Measurements from ENCODE around the gene UNC5A.

UNC5A gene

GRCh38 chr5:176810081-176810597, at the start of gene UNC5A:
Gene UNC5A, plus strand, starts transcription at chr5:176810559. Its CDS starts 192 bp downstream, at chr5:176810751.
- Histone ChIP-seq H3K9me3 (ENCODE audit: control insufficient read depth, low read depth, low read length) (no peaks in the 10 kb centered on the region), H3K4me3 (ENCODE audit: low read length) (peak within 1 kb of the TSS; percentile 61), H3K4me1 (ENCODE audit: control insufficient read depth, low read depth, low read length) (peaks cover 19% of the 10 kb centered on the region), H3K9ac (ENCODE audit: low read length) (no peak within 1 kb of the TSS), H3K27me3 (ENCODE audit: control insufficient read depth, insufficient read depth, low read length) (peaks cover 74% of the 10 kb centered on the region), H3K27ac (ENCODE audit: low read length) (no peak within 1 kb of the TSS), H3K36me3 (ENCODE audit: control insufficient read depth, low read depth, low read length) (no peaks in the 10 kb centered on the region)

- H3K9ac ChIP-seq (ENCODE audit: low read length): no peak overlapping the region
- no peaks in the 10 kb centered on the region for H3K9me3 ChIP-seq (ENCODE audit: control insufficient read depth, low read depth, low read length)
- no peaks in the 10 kb centered on the region for H3K36me3 ChIP-seq (ENCODE audit: control insufficient read depth, low read depth, low read length)
- H3K27me3 ChIP-seq (ENCODE audit: control insufficient read depth, insufficient read depth, low read length): no peaks in the 10 kb centered on the region
- no peak overlapping the region for H3K27ac ChIP-seq (ENCODE audit: low read length)
- H3K4me1 ChIP-seq (ENCODE audit: control insufficient read depth, low read depth, low read length): no peaks in the 10 kb centered on the region
- no peak overlapping the region for H3K4me3 ChIP-seq (ENCODE audit: low read length)
Measured at GRCh38 chr5:176761755-176762154, 48.6 kb upstream of the UNC5A start.

- H3K4me3 ChIP-seq (ENCODE audit: low read length): no peak overlapping the region
- no peak overlapping the region for H3K9ac ChIP-seq (ENCODE audit: low read length)
- H3K4me1 ChIP-seq (ENCODE audit: control insufficient read depth, low read depth, low read length): no peaks in the 10 kb centered on the region
- no peaks in the 10 kb centered on the region for H3K36me3 ChIP-seq (ENCODE audit: control insufficient read depth, low read depth, low read length)
- H3K27ac ChIP-seq (ENCODE audit: low read length): no peak overlapping the region
- no peaks in the 10 kb centered on the region for H3K9me3 ChIP-seq (ENCODE audit: control insufficient read depth, low read depth, low read length)
- H3K27me3 ChIP-seq (ENCODE audit: control insufficient read depth, insufficient read depth, low read length): no peaks in the 10 kb centered on the region
Measured at GRCh38 chr5:176762489-176762888, 47.9 kb upstream of the UNC5A start.

GRCh38 chr5:176765687-176766086, 44.7 kb upstream of the UNC5A start:
- Histone ChIP-seq H3K4me1 (ENCODE audit: control insufficient read depth, low read depth, low read length) (no peaks in the 10 kb centered on the region), H3K27me3 (ENCODE audit: control insufficient read depth, insufficient read depth, low read length) (no peaks in the 10 kb centered on the region), H3K9ac (ENCODE audit: low read length) (no peak overlapping the region)

GRCh38 chr5:176768174-176768970, 42.0 kb upstream of the UNC5A start:
- no peak overlapping the region for H3K4me3 ChIP-seq (ENCODE audit: low read length)

More at GRCh38 chr5:176765687-176766086, 44.7 kb upstream of the UNC5A start:
- no peak overlapping the region for H3K4me3 ChIP-seq (ENCODE audit: low read length)
- H3K36me3 ChIP-seq (ENCODE audit: control insufficient read depth, low read depth, low read length): no peaks in the 10 kb centered on the region
- no peak overlapping the region for H3K27ac ChIP-seq (ENCODE audit: low read length)
- no peaks in the 10 kb centered on the region for H3K9me3 ChIP-seq (ENCODE audit: control insufficient read depth, low read depth, low read length)

GRCh38 chr5:176769911-176770310, 40.4 kb upstream of the UNC5A start:
- Histone ChIP-seq H3K27ac (ENCODE audit: low read length) (no peak overlapping the region), H3K27me3 (ENCODE audit: control insufficient read depth, insufficient read depth, low read length) (peaks cover 8% of the 10 kb centered on the region), H3K9me3 (ENCODE audit: control insufficient read depth, low read depth, low read length) (no peaks in the 10 kb centered on the region), H3K4me3 (ENCODE audit: low read length) (no peak overlapping the region), H3K9ac (ENCODE audit: low read length) (no peak overlapping the region), H3K36me3 (ENCODE audit: control insufficient read depth, low read depth, low read length) (no peaks in the 10 kb centered on the region), H3K4me1 (ENCODE audit: control insufficient read depth, low read depth, low read length) (peaks cover 7% of the 10 kb centered on the region)

More at GRCh38 chr5:176768174-176768970, 42.0 kb upstream of the UNC5A start:
- H3K4me1 ChIP-seq (ENCODE audit: control insufficient read depth, low read depth, low read length): no peaks in the 10 kb centered on the region
- H3K9ac ChIP-seq (ENCODE audit: low read length): no peak overlapping the region
- H3K27me3 ChIP-seq (ENCODE audit: control insufficient read depth, insufficient read depth, low read length): no peaks in the 10 kb centered on the region
- H3K36me3 ChIP-seq (ENCODE audit: control insufficient read depth, low read depth, low read length): no peaks in the 10 kb centered on the region
- no peaks in the 10 kb centered on the region for H3K9me3 ChIP-seq (ENCODE audit: control insufficient read depth, low read depth, low read length)
- H3K27ac ChIP-seq (ENCODE audit: low read length): no peak overlapping the region

GRCh38 chr5:176770431-176770830, 39.9 kb upstream of the UNC5A start:
- H3K9me3 ChIP-seq (ENCODE audit: control insufficient read depth, low read depth, low read length): no peaks in the 10 kb centered on the region
- H3K4me3 ChIP-seq (ENCODE audit: low read length): no peak overlapping the region
- H3K36me3 ChIP-seq (ENCODE audit: control insufficient read depth, low read depth, low read length): no peaks in the 10 kb centered on the region
- peaks cover 11% of the 10 kb centered on the region for H3K4me1 ChIP-seq (ENCODE audit: control insufficient read depth, low read depth, low read length)
- no peak overlapping the region for H3K9ac ChIP-seq (ENCODE audit: low read length)
- no peak overlapping the region for H3K27ac ChIP-seq (ENCODE audit: low read length)
- H3K27me3 ChIP-seq (ENCODE audit: control insufficient read depth, insufficient read depth, low read length): peaks cover 11% of the 10 kb centered on the region

- H3K9me3 ChIP-seq (ENCODE audit: control insufficient read depth, low read depth, low read length): no peaks in the 10 kb centered on the region
- peaks cover 11% of the 10 kb centered on the region for H3K4me1 ChIP-seq (ENCODE audit: control insufficient read depth, low read depth, low read length)
- H3K4me3 ChIP-seq (ENCODE audit: low read length): no peak overlapping the region
- H3K9ac ChIP-seq (ENCODE audit: low read length): no peak overlapping the region
- peaks cover 13% of the 10 kb centered on the region for H3K27me3 ChIP-seq (ENCODE audit: control insufficient read depth, insufficient read depth, low read length)
- H3K36me3 ChIP-seq (ENCODE audit: control insufficient read depth, low read depth, low read length): no peaks in the 10 kb centered on the region
- H3K27ac ChIP-seq (ENCODE audit: low read length): no peak overlapping the region
Measured at GRCh38 chr5:176771102-176771845, 39.1 kb upstream of the UNC5A start.

- Histone ChIP-seq H3K27ac (ENCODE audit: low read length) (no peak overlapping the region), H3K4me1 (ENCODE audit: control insufficient read depth, low read depth, low read length) (peaks cover 11% of the 10 kb centered on the region), H3K36me3 (ENCODE audit: control insufficient read depth, low read depth, low read length) (no peaks in the 10 kb centered on the region), H3K9ac (ENCODE audit: low read length) (no peak overlapping the region), H3K4me3 (ENCODE audit: low read length) (no peak overlapping the region), H3K27me3 (ENCODE audit: control insufficient read depth, insufficient read depth, low read length) (peaks cover 13% of the 10 kb centered on the region), H3K9me3 (ENCODE audit: control insufficient read depth, low read depth, low read length) (no peaks in the 10 kb centered on the region)
Measured at GRCh38 chr5:176772271-176773210, 37.8 kb upstream of the UNC5A start.

- peaks cover 13% of the 10 kb centered on the region for H3K27me3 ChIP-seq (ENCODE audit: control insufficient read depth, insufficient read depth, low read length)
- no peak overlapping the region for H3K4me3 ChIP-seq (ENCODE audit: low read length)
- H3K9ac ChIP-seq (ENCODE audit: low read length): no peak overlapping the region
- no peaks in the 10 kb centered on the region for H3K9me3 ChIP-seq (ENCODE audit: control insufficient read depth, low read depth, low read length)
- no peaks in the 10 kb centered on the region for H3K36me3 ChIP-seq (ENCODE audit: control insufficient read depth, low read depth, low read length)
- H3K27ac ChIP-seq (ENCODE audit: low read length): no peak overlapping the region
- peaks cover 11% of the 10 kb centered on the region for H3K4me1 ChIP-seq (ENCODE audit: control insufficient read depth, low read depth, low read length)
Measured at GRCh38 chr5:176773408-176774035, 36.8 kb upstream of the UNC5A start.

All from iPS-18a (cell line).